K562 (cell line): ENCODE data around the gene UFSP2. TPM values are rescaled to one million over a fixed set of nuclear protein-coding genes. Genes with fewer than 3 reads are reported as not detected.

ENCODE experiments used
- ATAC-seq: fragments of 200-7000 bp; cut with Tn5 transposase; 3 replicates; pipeline ENCODE4 v1.9.1; 2020; ENCODE audit warnings: moderate library complexity
- BruUV-seq: library from RNA; stranded (reverse); fragments of 400-500 nt; replicated peaks from 2 replicates; lab custom pipeline; 2021; lab: Mats Ljungman, UMichigan
- CTCF ChIA-PET: fragments of 300-600 bp; formaldehyde crosslinking; extraction: SDS; loops from one replicate; lab custom pipeline; 2021; ENCODE audit warnings: low intra/inter-chr PET ratio; lab: Yijun Ruan, JAX
- POLR2A ChIA-PET: fragments of 300-600, 350-650 bp; sonication (Branson Sonifier 250); formaldehyde crosslinking; extraction: SDS; loops from one replicate; lab custom pipeline; 2021; ENCODE audit warnings: antibody characterized with exemption, inconsistent platforms; lab: Yijun Ruan, JAX
- DNase-seq, 4 experiments: peaks; one replicate each; pipeline versions ENCODE4 v3.0.0 to v3.0.0-alpha.2; 2011 to 2018; ENCODE audit warnings: low spot score in 3 of 4, mixed read lengths in 3 of 4; ENCODE audit errors: extremely low read depth in 1 of 4
- FAIRE-seq: peaks from 2 replicates; lab custom pipeline; 2011; peaks lifted over from hg19 to GRCh38; lab: Jason Lieb, UNC
- H2AFZ ChIP-seq: 2 replicates; pipeline ENCODE4 v1.6.0; 2011; ENCODE audit warnings: low read depth, low read length, control low read depth, inconsistent platforms
- H3K27ac ChIP-seq: fragments of 200-600 bp; 3 replicates; pipeline ENCODE4 v1.8.0; 2011; ENCODE audit warnings: low read depth, mild to moderate bottlenecking, control low read depth, inconsistent platforms, low read length, moderate library complexity, mixed read lengths; ENCODE audit errors: extremely low read depth
- H3K27me3 ChIP-seq, 2 experiments: fragments of 300-600 bp in 1 of 2; 2 replicates in 1 of 2; 3 replicates in 1 of 2; pipeline versions ENCODE4 v1.6.0 to v1.8.0; 2011; ENCODE audit warnings: inconsistent platforms in 2 of 2, low read length in 2 of 2, mild to moderate bottlenecking in 1 of 2, mixed read lengths in 1 of 2, moderate library complexity in 1 of 2; ENCODE audit not compliant: control insufficient read depth in 2 of 2, insufficient read depth in 2 of 2
- H3K36me3 ChIP-seq: fragments of 300-600 bp; 3 replicates; pipeline ENCODE4 v1.8.0; 2011; ENCODE audit warnings: mild to moderate bottlenecking, low read length, inconsistent platforms; ENCODE audit not compliant: control insufficient read depth, insufficient read depth
- H3K4me1 ChIP-seq, 2 experiments: fragments of 200-600 bp in 1 of 2; replicated peaks in 1 of 2; 2 replicates in 1 of 2; 3 replicates in 1 of 2; pipeline versions ENCODE4 v1.5.1 to v1.8.0; 2011; ENCODE audit warnings: inconsistent platforms in 2 of 2, low read length in 2 of 2, mild to moderate bottlenecking in 1 of 2, mixed read lengths in 1 of 2, moderate library complexity in 1 of 2; ENCODE audit not compliant: control insufficient read depth in 2 of 2, insufficient read depth in 2 of 2
- H3K4me2 ChIP-seq: 2 replicates; pipeline ENCODE4 v1.6.1; 2011; ENCODE audit warnings: low read length, control low read depth, inconsistent platforms, mixed read lengths; ENCODE audit not compliant: insufficient read depth
- H3K4me3 ChIP-seq: fragments of 200-600 bp; sonication (generic), shearing (Covaris generic); 2 replicates; pipeline ENCODE4 v1.5.1; 2016; ENCODE audit warnings: control low read depth, inconsistent platforms
- H3K79me2 ChIP-seq: fragments of 200-600 bp; 3 replicates; pipeline ENCODE4 v1.8.0; 2011; ENCODE audit warnings: low read length, inconsistent platforms; ENCODE audit not compliant: control insufficient read depth, insufficient read depth
- H3K9ac ChIP-seq, 2 experiments: 2 replicates each; pipeline versions ENCODE4 v1.6.0 to v1.6.1; 2011; ENCODE audit warnings: low read depth in 2 of 2, low read length in 2 of 2, control low read depth in 1 of 2, inconsistent platforms in 1 of 2, mild to moderate bottlenecking in 1 of 2, mixed read lengths in 1 of 2; ENCODE audit not compliant: insufficient read depth in 1 of 2
- H3K9me1 ChIP-seq: one replicate; pipeline ENCODE4 v1.6.0; 2011; ENCODE audit warnings: inconsistent platforms, mild to moderate bottlenecking, low read length, moderate library complexity; ENCODE audit not compliant: control insufficient read depth, insufficient read depth
- H3K9me3 ChIP-seq: replicated peaks from 2 replicates; pipeline ENCODE4 v1.5.1; 2011; ENCODE audit warnings: low read depth, low read length, inconsistent platforms; ENCODE audit not compliant: control insufficient read depth, insufficient read depth
- H4K20me1 ChIP-seq: replicated peaks from 2 replicates; pipeline ENCODE4 v1.6.1; 2011; ENCODE audit warnings: low read length, inconsistent platforms, mixed read lengths; ENCODE audit not compliant: control insufficient read depth, insufficient read depth
- ETV1 ChIP-seq: fragments of 450-650 bp; conservative IDR thresholded peaks from 2 replicates; pipeline ENCODE4 v1.6.1; 2016; ENCODE audit warnings: missing genetic modification characterization, control low read depth, low read depth, missing compliant biosample characterization
- FOXJ3 ChIP-seq: sonication (generic); formaldehyde crosslinking; IDR thresholded peaks from 2 replicates; pipeline ENCODE4 v1.4.0; 2020; ENCODE audit warnings: mild to moderate bottlenecking, missing genetic modification reagents
- HDGF ChIP-seq: fragments of 450-650 bp; IDR thresholded peaks from 2 replicates; pipeline ENCODE4 v1.6.1; 2016
- NR4A1 ChIP-seq, 2 experiments: fragments of 250-450 bp in 1 of 2; fragments of 450-650 bp in 1 of 2; sonication (Bioruptor Pico) in 1 of 2; IDR thresholded peaks; 2 replicates each; pipeline versions ENCODE4 v1.4.0 to v1.6.1; 2016 to 2020; ENCODE audit warnings: mild to moderate bottlenecking in 2 of 2, missing compliant biosample characterization in 1 of 2, missing genetic modification characterization in 1 of 2, moderate library complexity in 1 of 2
- PHF21A ChIP-seq: fragments of 450-650 bp; IDR thresholded peaks from 2 replicates; pipeline ENCODE4 v1.6.1; 2017; ENCODE audit warnings: low read depth, borderline replicate concordance
- PHF8 ChIP-seq: fragments of 200-600 bp; sonication (generic); IDR thresholded peaks from 2 replicates; pipeline ENCODE4 v1.6.1; 2012; ENCODE audit warnings: mixed run types, mild to moderate bottlenecking, inconsistent platforms, low read length, moderate library complexity, borderline replicate concordance
- TRIM28 ChIP-seq: fragments of 450-650 bp; IDR thresholded peaks from 2 replicates; pipeline ENCODE4 v1.6.1; 2017
- ZNF124 ChIP-seq: sonication (generic); formaldehyde crosslinking; IDR thresholded peaks from 2 replicates; pipeline ENCODE4 v1.8.1; 2022; ENCODE audit warnings: missing genetic modification reagents
- ZNF586 ChIP-seq: fragments of 450-650 bp; formaldehyde crosslinking; conservative IDR thresholded peaks from 2 replicates; pipeline ENCODE4 v1.4.0; 2020; ENCODE audit warnings: mild to moderate bottlenecking, moderate library complexity
- WGBS: fragments of 100-300 bp; shearing (Covaris generic); methylation state at CpG from one replicate; pipeline ENCODE4 v1.1.6; 2016; ENCODE audit warnings: low coverage, mixed read lengths; ENCODE audit not compliant: insufficient coverage; ENCODE audit errors: missing lambda C conversion rate; 5-methylcytosine and 5-hydroxymethylcytosine counted together
- in situ Hi-C: fragments of 300-500 bp; cut with MboI; formaldehyde crosslinking; loops from 4 replicates; pipeline ENCODE4 v1.15.0; 2018; ENCODE audit warnings: inconsistent platforms, mixed read lengths
- intact Hi-C: fragments of 100-400 bp; cut with micrococcal nuclease; formaldehyde crosslinking; loops from 2 replicates; pipeline ENCODE4 v1.14.2; 2022
- polyA plus RNA-seq, 8 experiments: library from polyadenylated mRNA; depleted of rRNA in 4 of 8; stranded (reverse) in 5 of 8; unstranded in 3 of 8; fragments of >200 nt; fragmentation: Nextera tagmentation in 2 of 8; fragmentation: Illumina TruSeq in 1 of 8; extraction: Ambion mirVana in 2 of 8; extraction: Trizol in 1 of 8; gene quantifications; 2 replicates each; pipeline versions ENCODE4 v1.2.1 to v1.2.3, GENCODE V29; 2011 to 2014; ENCODE audit warnings: inconsistent platforms in 1 of 8, missing spikeins in 1 of 8
- total RNA-seq, 7 experiments: library from RNA; depleted of rRNA in 6 of 7; stranded (reverse); fragments of >200 nt in 6 of 7; fragmentation: Illumina TruSeq in 2 of 7; extraction: Trizol in 2 of 7; gene quantifications; 2 replicates each; pipeline versions ENCODE4 v1.2.1 to v1.2.3, GENCODE V29; 2011 to 2021; ENCODE audit warnings: low replicate concordance in 1 of 7
- TF ChIP-seq, protein P1 (sequence below): fragments of 250-450 bp; sonication (Bioruptor Pico); IDR thresholded peaks from 2 replicates; pipeline ENCODE4 v1.8.0; 2021; ENCODE audit warnings: borderline replicate concordance, mild to moderate bottlenecking, moderate library complexity; ENCODE audit not compliant: poor library complexity, severe bottlenecking
- TF ChIP-seq, protein P2 (sequence below): fragments of 250-450 bp; sonication (Bioruptor Pico); IDR thresholded peaks from 2 replicates; pipeline ENCODE4 v1.8.0; 2021; ENCODE audit warnings: moderate library complexity, mild to moderate bottlenecking, inconsistent platforms
- TF ChIP-seq, protein P3 (sequence below): fragments of 250-450 bp; sonication (Bioruptor Pico); IDR thresholded peaks from 2 replicates; pipeline ENCODE4 v1.5.0; 2022; ENCODE audit warnings: mild to moderate bottlenecking
- TF ChIP-seq, protein P4 (sequence below): sonication (generic); formaldehyde crosslinking; IDR thresholded peaks from 2 replicates; pipeline ENCODE4 v1.8.1; 2022; ENCODE audit warnings: missing genetic modification reagents
- TF ChIP-seq, protein P5 (sequence below): fragments of 450-650 bp; formaldehyde crosslinking; IDR thresholded peaks from 2 replicates; pipeline ENCODE4 v1.4.0; 2020; ENCODE audit warnings: mild to moderate bottlenecking, moderate library complexity

The UFSP2 gene
- total and polyA plus RNA-seq, 9 of the 15 experiments (the other 6 are each of a cell fraction or from before 2014, with no cell fraction given) = 20.1 to 55.8 (median 26.6) TPM

DNA sequence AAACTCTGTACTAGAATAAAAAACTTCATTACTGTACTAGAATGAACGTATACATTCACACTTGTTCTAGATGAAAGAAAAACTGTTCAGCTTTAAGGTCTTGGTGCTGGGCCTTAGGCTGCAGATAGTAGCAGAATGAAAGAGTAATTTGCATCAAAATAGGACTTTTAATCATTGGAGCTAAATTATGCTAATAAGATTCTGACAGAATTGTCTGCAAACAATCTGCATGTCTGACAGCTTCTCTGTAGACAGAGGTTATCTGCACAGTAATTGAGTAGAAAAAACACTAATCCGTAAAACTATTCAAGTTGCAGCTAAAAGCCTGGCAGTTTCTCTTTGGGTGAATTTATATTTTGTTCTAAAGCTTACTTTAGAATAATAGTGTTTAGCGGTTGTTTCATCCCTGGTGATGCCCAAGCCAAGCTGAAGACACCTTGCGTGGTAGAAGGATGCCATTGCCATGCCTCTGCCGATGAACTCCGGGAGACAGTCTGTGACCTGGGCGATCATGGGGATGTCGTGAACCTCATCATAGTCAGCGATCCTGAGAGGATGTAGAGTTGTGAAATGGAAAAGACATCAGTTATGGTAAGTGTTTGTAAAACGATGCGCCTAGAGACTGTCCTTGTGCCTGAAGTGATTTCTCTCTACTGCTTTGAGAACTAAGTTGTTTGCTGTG is 55.4 kb downstream of the UFSP2 start:
- Histone ChIP-seq H3K36me3 (peaks cover 4% of the 10 kb centered on the region; the same call in 1 of the 3 replicates), H2AFZ (no peak overlapping the region), H3K9ac (no peak overlapping the region), H3K27ac (no peak overlapping the region), H3K4me1 (peaks cover 0 to 12% of the 10 kb centered on the region in 2 experiments; a peak in 3 of 5 replicates), H3K9me1 (no peaks in the 10 kb centered on the region), H3K4me2 (no peak overlapping the region), H3K27me3 (no peaks in the 10 kb centered on the region), H3K79me2 (no peaks in the 10 kb centered on the region), H4K20me1 (no peaks in the 10 kb centered on the region), H3K4me3 (no peak overlapping the region), H3K9me3 (no peaks in the 10 kb centered on the region)
- 91% methylated on average over 11 of the region's 11 CpGs for WGBS
- no peak for ATAC-seq
- in situ Hi-C loops = no loop called here
- intact Hi-C loops = no loop called here
- no peak for DNase-seq
- ChIA-PET POLR2A (interaction anchor here (1.4 kb wide), 1 partner anchor 12 kb away, joined by 4 read pairs; no protein-coding TSS in a partner anchor), CTCF (no interaction called here)
- FAIRE-seq = no peak
- no TSS peak for BruUV-seq
- TF ChIP-seq FOXJ3 (CRISPR knock-in tag) (no peak), PHF21A (no peak), ZNF586 (CRISPR knock-in tag) (no peak), ZNF124 (CRISPR knock-in tag) (no peak), HDGF (no peak), ETV1 (tag) (no peak), TRIM28 (no peak), NR4A1 (CRISPR knock-in tag; IDR thresholded peaks at IDR 0.05) (no peak), NR4A1 (tag; IDR thresholded peaks at IDR 0.05) (no peak), PHF8 (no peak)
- TF ChIP-seq, protein P1, sequence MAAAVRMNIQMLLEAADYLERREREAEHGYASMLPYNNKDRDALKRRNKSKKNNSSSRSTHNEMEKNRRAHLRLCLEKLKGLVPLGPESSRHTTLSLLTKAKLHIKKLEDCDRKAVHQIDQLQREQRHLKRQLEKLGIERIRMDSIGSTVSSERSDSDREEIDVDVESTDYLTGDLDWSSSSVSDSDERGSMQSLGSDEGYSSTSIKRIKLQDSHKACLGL (CRISPR knock-in tag) = no peak
- TF ChIP-seq, protein P2, sequence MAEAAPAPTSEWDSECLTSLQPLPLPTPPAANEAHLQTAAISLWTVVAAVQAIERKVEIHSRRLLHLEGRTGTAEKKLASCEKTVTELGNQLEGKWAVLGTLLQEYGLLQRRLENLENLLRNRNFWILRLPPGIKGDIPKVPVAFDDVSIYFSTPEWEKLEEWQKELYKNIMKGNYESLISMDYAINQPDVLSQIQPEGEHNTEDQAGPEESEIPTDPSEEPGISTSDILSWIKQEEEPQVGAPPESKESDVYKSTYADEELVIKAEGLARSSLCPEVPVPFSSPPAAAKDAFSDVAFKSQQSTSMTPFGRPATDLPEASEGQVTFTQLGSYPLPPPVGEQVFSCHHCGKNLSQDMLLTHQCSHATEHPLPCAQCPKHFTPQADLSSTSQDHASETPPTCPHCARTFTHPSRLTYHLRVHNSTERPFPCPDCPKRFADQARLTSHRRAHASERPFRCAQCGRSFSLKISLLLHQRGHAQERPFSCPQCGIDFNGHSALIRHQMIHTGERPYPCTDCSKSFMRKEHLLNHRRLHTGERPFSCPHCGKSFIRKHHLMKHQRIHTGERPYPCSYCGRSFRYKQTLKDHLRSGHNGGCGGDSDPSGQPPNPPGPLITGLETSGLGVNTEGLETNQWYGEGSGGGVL (CRISPR knock-in tag) = no peak
- TF ChIP-seq, protein P3, sequence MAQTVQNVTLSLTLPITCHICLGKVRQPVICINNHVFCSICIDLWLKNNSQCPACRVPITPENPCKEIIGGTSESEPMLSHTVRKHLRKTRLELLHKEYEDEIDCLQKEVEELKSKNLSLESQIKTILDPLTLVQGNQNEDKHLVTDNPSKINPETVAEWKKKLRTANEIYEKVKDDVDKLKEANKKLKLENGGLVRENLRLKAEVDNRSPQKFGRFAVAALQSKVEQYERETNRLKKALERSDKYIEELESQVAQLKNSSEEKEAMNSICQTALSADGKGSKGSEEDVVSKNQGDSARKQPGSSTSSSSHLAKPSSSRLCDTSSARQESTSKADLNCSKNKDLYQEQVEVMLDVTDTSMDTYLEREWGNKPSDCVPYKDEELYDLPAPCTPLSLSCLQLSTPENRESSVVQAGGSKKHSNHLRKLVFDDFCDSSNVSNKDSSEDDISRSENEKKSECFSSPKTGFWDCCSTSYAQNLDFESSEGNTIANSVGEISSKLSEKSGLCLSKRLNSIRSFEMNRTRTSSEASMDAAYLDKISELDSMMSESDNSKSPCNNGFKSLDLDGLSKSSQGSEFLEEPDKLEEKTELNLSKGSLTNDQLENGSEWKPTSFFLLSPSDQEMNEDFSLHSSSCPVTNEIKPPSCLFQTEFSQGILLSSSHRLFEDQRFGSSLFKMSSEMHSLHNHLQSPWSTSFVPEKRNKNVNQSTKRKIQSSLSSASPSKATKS (CRISPR knock-in tag) = no peak
- TF ChIP-seq, protein P4, sequence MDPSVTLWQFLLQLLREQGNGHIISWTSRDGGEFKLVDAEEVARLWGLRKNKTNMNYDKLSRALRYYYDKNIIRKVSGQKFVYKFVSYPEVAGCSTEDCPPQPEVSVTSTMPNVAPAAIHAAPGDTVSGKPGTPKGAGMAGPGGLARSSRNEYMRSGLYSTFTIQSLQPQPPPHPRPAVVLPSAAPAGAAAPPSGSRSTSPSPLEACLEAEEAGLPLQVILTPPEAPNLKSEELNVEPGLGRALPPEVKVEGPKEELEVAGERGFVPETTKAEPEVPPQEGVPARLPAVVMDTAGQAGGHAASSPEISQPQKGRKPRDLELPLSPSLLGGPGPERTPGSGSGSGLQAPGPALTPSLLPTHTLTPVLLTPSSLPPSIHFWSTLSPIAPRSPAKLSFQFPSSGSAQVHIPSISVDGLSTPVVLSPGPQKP (CRISPR knock-in tag) = no peak
- TF ChIP-seq, protein P5, sequence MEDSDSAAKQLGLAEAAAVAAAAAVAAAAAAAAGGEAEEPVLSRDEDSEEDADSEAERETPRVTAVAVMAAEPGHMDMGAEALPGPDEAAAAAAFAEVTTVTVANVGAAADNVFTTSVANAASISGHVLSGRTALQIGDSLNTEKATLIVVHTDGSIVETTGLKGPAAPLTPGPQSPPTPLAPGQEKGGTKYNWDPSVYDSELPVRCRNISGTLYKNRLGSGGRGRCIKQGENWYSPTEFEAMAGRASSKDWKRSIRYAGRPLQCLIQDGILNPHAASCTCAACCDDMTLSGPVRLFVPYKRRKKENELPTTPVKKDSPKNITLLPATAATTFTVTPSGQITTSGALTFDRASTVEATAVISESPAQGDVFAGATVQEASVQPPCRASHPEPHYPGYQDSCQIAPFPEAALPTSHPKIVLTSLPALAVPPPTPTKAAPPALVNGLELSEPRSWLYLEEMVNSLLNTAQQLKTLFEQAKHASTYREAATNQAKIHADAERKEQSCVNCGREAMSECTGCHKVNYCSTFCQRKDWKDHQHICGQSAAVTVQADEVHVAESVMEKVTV (CRISPR knock-in tag) = no peak
